Smooth muscle cell (in vitro differentiated cells): ENCODE data around the gene KCNQ4. TPM values are rescaled to one million over a fixed set of nuclear protein-coding genes. Genes with fewer than 3 reads are reported as not detected.

Experiments
- DNase-seq: peaks from one replicate; lab custom pipeline; 2025; ENCODE audit not compliant: unreplicated experiment; lab: John Stamatoyannopoulos, UW
- H2AFZ ChIP-seq: fragments of 200-600 bp; sonication (generic); 2 replicates; pipeline ENCODE4 v1.6.0; 2016; ENCODE audit warnings: antibody characterized with exemption, low read depth, mild to moderate bottlenecking
- H3F3A ChIP-seq: fragments of 200-600 bp; sonication (generic); 2 replicates; pipeline ENCODE4 v1.6.0; 2017; ENCODE audit warnings: antibody characterized with exemption, low read depth
- H3K27ac ChIP-seq: fragments of 200-600 bp; sonication (generic); 2 replicates; pipeline ENCODE4 v1.5.1; 2016; ENCODE audit warnings: low read depth, mild to moderate bottlenecking
- H3K27me3 ChIP-seq: fragments of 200-600 bp; sonication (generic); 2 replicates; pipeline ENCODE4 v1.6.1; 2016; ENCODE audit warnings: low read depth, mild to moderate bottlenecking
- H3K36me3 ChIP-seq: fragments of 200-600 bp; sonication (generic); 2 replicates; pipeline ENCODE4 v1.5.1; 2016; ENCODE audit warnings: low read depth
- H3K4me1 ChIP-seq: fragments of 200-600 bp; sonication (generic); 2 replicates; pipeline ENCODE4 v1.5.1; 2016; ENCODE audit warnings: low read depth
- H3K4me2 ChIP-seq: fragments of 200-600 bp; sonication (generic); 2 replicates; pipeline ENCODE4 v1.6.0; 2016; ENCODE audit warnings: mild to moderate bottlenecking
- H3K4me3 ChIP-seq: fragments of 200-600 bp; sonication (generic); 2 replicates; pipeline ENCODE4 v1.5.1; 2016; ENCODE audit warnings: mild to moderate bottlenecking
- H3K79me2 ChIP-seq: fragments of 200-600 bp; sonication (generic); 2 replicates; pipeline ENCODE4 v1.6.0; 2016; ENCODE audit warnings: low read depth, mild to moderate bottlenecking
- H3K9ac ChIP-seq: fragments of 200-600 bp; sonication (generic); 2 replicates; pipeline ENCODE4 v1.6.0; 2016; ENCODE audit warnings: low read depth
- H3K9me3 ChIP-seq: fragments of 200-600 bp; sonication (generic); replicated peaks from 2 replicates; pipeline ENCODE4 v1.5.1; 2016; ENCODE audit warnings: low read depth
- H4K20me1 ChIP-seq: fragments of 200-600 bp; sonication (generic); 2 replicates; pipeline ENCODE4 v1.6.0; 2016; ENCODE audit warnings: low read depth
- CTCF ChIP-seq: fragments of 200-600 bp; sonication (generic); IDR thresholded peaks from 2 replicates; pipeline ENCODE4 v1.5.1; 2017; ENCODE audit warnings: borderline replicate concordance, mild to moderate bottlenecking, antibody characterized with exemption; ENCODE audit not compliant: insufficient read depth, poor library complexity, severe bottlenecking
- WGBS: methylation state at CpG from one replicate; pipeline ENCODE4 v1.1.7; 2016; ENCODE audit warnings: low lambda C conversion rate; 5-methylcytosine and 5-hydroxymethylcytosine counted together
- polyA plus RNA-seq: library from polyadenylated mRNA; unstranded; fragments of >200 nt; fragmentation: Nextera tagmentation; extraction: Ambion mirVana; gene quantifications from 2 replicates; pipeline ENCODE4 v1.2.1, GENCODE V29; 2016
- total RNA-seq: library from RNA; depleted of rRNA; stranded (reverse); fragments of >200 nt; gene quantifications from 2 replicates; pipeline ENCODE4 v1.2.3, GENCODE V29; 2014

Gene KCNQ4
- total and polyA plus RNA-seq, 2 experiments from 2014 or later = 0.06 TPM; not detected in 1

GRCh38 chr1:40786171-40786994 lies 2.8 kb downstream of the KCNQ4 start:
- H2AFZ ChIP-seq = no peak overlapping the region
- H3K27ac ChIP-seq = no peak overlapping the region
- H3K9ac ChIP-seq = no peak overlapping the region
- H3K4me2 ChIP-seq = no peak overlapping the region
- H3K79me2 ChIP-seq = no peaks in the 10 kb centered on the region
- no peaks in the 10 kb centered on the region for H4K20me1 ChIP-seq
- no peaks in the 10 kb centered on the region for H3F3A ChIP-seq
- no peaks in the 10 kb centered on the region for H3K36me3 ChIP-seq
- H3K27me3 ChIP-seq = peaks cover 42% of the 10 kb centered on the region
- DNase-seq = no peak
- WGBS = 90% methylated on average over 9 of the region's 9 CpGs
- H3K4me3 ChIP-seq = no peak overlapping the region
- TF ChIP-seq CTCF = no peak
- H3K4me1 ChIP-seq = peaks cover 10% of the 10 kb centered on the region
- no peaks in the 10 kb centered on the region for H3K9me3 ChIP-seq

- TF ChIP-seq CTCF = no peak
- no peaks in the 10 kb centered on the region for H4K20me1 ChIP-seq
- 96% methylated on average over 9 of the region's 9 CpGs for WGBS
- H3K4me2 ChIP-seq = no peak overlapping the region
- H3K27me3 ChIP-seq = peaks cover 36% of the 10 kb centered on the region
- H2AFZ ChIP-seq = no peak overlapping the region
- H3K9me3 ChIP-seq = no peaks in the 10 kb centered on the region
- H3K4me1 ChIP-seq = peaks cover 10% of the 10 kb centered on the region
- no peaks in the 10 kb centered on the region for H3F3A ChIP-seq
- H3K9ac ChIP-seq = no peak overlapping the region
- H3K36me3 ChIP-seq = no peaks in the 10 kb centered on the region
- no peak for DNase-seq
- no peak overlapping the region for H3K27ac ChIP-seq
- H3K79me2 ChIP-seq = no peaks in the 10 kb centered on the region
- no peak overlapping the region for H3K4me3 ChIP-seq
Observed at GRCh38 chr1:40786995-40787705, 3.6 kb downstream of the KCNQ4 start.

GRCh38 chr1:40787737-40788560 lies 4.4 kb downstream of the KCNQ4 start:
- H3K4me3 ChIP-seq = no peak overlapping the region
- no peaks in the 10 kb centered on the region for H3K79me2 ChIP-seq
- H3K4me1 ChIP-seq = peaks cover 5% of the 10 kb centered on the region
- 83% methylated on average over 19 of the region's 19 CpGs for WGBS
- H4K20me1 ChIP-seq = no peaks in the 10 kb centered on the region
- no peak overlapping the region for H3K9ac ChIP-seq
- no peak for TF ChIP-seq CTCF
- no peaks in the 10 kb centered on the region for H3F3A ChIP-seq
- no peak overlapping the region for H2AFZ ChIP-seq
- H3K9me3 ChIP-seq = no peaks in the 10 kb centered on the region
- H3K36me3 ChIP-seq = no peaks in the 10 kb centered on the region
- H3K4me2 ChIP-seq = no peak overlapping the region
- no peak overlapping the region for H3K27ac ChIP-seq
- DNase-seq = no peak
- H3K27me3 ChIP-seq = peaks cover 28% of the 10 kb centered on the region
